PC-3 (cell line): Measurements from ENCODE around the gene NPY5R. TPM values are rescaled to one million over a fixed set of nuclear protein-coding genes. Genes with fewer than 3 reads are reported as not detected.

Source experiments
- ATAC-seq: fragments of 200-7000 bp; cut with Tn5 transposase; 2 replicates; pipeline ENCODE4 v1.9.1; 2020; ENCODE audit warnings: mild to moderate bottlenecking, moderate library complexity
- BruUV-seq: library from RNA; stranded (reverse); fragments of 400-500 nt; replicated peaks from 2 replicates; lab custom pipeline; 2021; lab: Mats Ljungman, UMichigan
- CTCF ChIA-PET: fragments of 300-600 bp; sonication (Branson Sonifier 250); formaldehyde crosslinking; loops from one replicate; lab custom pipeline; 2022; ENCODE audit warnings: antibody characterized with exemption; lab: Charles Lee
- POLR2A ChIA-PET: fragments of 300-600 bp; sonication (Branson Sonifier 250); formaldehyde crosslinking; loops from one replicate; lab custom pipeline; 2022; ENCODE audit warnings: antibody characterized with exemption; ENCODE audit not compliant: unreplicated experiment; lab: Charles Lee
- DNase-seq: peaks from one replicate; pipeline ENCODE4 v3.0.0-alpha.2; 2015
- H2AFZ ChIP-seq: fragments of 300-600 bp; sonication (generic); 2 replicates; pipeline ENCODE4 v1.6.0; 2016; ENCODE audit warnings: antibody characterized with exemption, low read length
- H3F3A ChIP-seq: fragments of 300-600 bp; sonication (generic); one replicate; pipeline ENCODE4 v1.6.0; 2017; ENCODE audit warnings: antibody characterized with exemption, low read length, control low read depth, mild to moderate bottlenecking; ENCODE audit not compliant: unreplicated experiment
- H3K27ac ChIP-seq: fragments of 300-600 bp; sonication (generic); 2 replicates; pipeline ENCODE4 v1.5.1; 2016; ENCODE audit warnings: mild to moderate bottlenecking, low read length
- H3K27me3 ChIP-seq: fragments of 300-600 bp; sonication (generic); 2 replicates; pipeline ENCODE4 v1.6.1; 2016; ENCODE audit warnings: low read length, mixed read lengths
- H3K36me3 ChIP-seq: fragments of 300-600 bp; sonication (generic); 2 replicates; pipeline ENCODE4 v1.6.1; 2016; ENCODE audit warnings: low read depth, mixed run types, low read length, mixed read lengths
- H3K4me1 ChIP-seq: fragments of 300-600 bp; sonication (generic); 2 replicates; pipeline ENCODE4 v1.5.1; 2016; ENCODE audit warnings: low read length; ENCODE audit not compliant: insufficient read depth
- H3K4me2 ChIP-seq: fragments of 300-600 bp; sonication (generic); 2 replicates; pipeline ENCODE4 v1.6.0; 2016; ENCODE audit warnings: low read length
- H3K4me3 ChIP-seq: fragments of 300-600 bp; sonication (generic); 2 replicates; pipeline ENCODE4 v1.5.1; 2016; ENCODE audit warnings: mild to moderate bottlenecking, low read length, mixed read lengths
- H3K79me2 ChIP-seq: fragments of 300-600 bp; sonication (generic); 2 replicates; pipeline ENCODE4 v1.6.1; 2017; ENCODE audit warnings: low read length, mixed read lengths
- H3K9ac ChIP-seq: fragments of 300-600 bp; sonication (generic); 2 replicates; pipeline ENCODE4 v1.6.0; 2016; ENCODE audit warnings: mild to moderate bottlenecking, low read length
- H3K9me2 ChIP-seq: fragments of 300-600 bp; sonication (generic); replicated peaks from 2 replicates; pipeline ENCODE4 v1.6.1; 2016; ENCODE audit warnings: mixed run types, low read length, mixed read lengths
- H3K9me3 ChIP-seq: fragments of 300-600 bp; sonication (generic); 2 replicates; pipeline ENCODE4 v1.6.1; 2016; ENCODE audit warnings: low read length, mixed read lengths
- H4K20me1 ChIP-seq: fragments of 300-600 bp; sonication (generic); 2 replicates; pipeline ENCODE4 v1.6.1; 2016; ENCODE audit warnings: low read length, mixed read lengths
- CTCF ChIP-seq: fragments of 300-600 bp; sonication (generic); conservative IDR thresholded peaks from 2 replicates; pipeline ENCODE4 v1.5.1; 2017; ENCODE audit warnings: antibody characterized with exemption, low read depth, mild to moderate bottlenecking, low read length
- EZH2 ChIP-seq: fragments of 300-600 bp; sonication (generic); IDR thresholded peaks from one replicate; pipeline ENCODE4 v1.6.1; 2017; ENCODE audit warnings: antibody characterized with exemption, mild to moderate bottlenecking, low read length; ENCODE audit not compliant: unreplicated experiment
- EZH2phosphoT487 ChIP-seq: fragments of 300-600 bp; sonication (generic); IDR thresholded peaks from 2 replicates; pipeline ENCODE4 v1.6.1; 2018; ENCODE audit warnings: mild to moderate bottlenecking, antibody characterized with exemption, low read length, borderline replicate concordance
- intact Hi-C: fragments of 100-400 bp; cut with micrococcal nuclease; formaldehyde crosslinking; loops from 2 replicates; pipeline ENCODE4 v1.9.0; 2023
- total RNA-seq: library from RNA; depleted of rRNA; stranded (reverse); fragments of >200 nt; gene quantifications from 2 replicates; pipeline ENCODE4 v1.2.3, GENCODE V29; 2014

NPY5R gene
- total RNA-seq, 1 experiment from 2014 or later = not detected

DNA sequence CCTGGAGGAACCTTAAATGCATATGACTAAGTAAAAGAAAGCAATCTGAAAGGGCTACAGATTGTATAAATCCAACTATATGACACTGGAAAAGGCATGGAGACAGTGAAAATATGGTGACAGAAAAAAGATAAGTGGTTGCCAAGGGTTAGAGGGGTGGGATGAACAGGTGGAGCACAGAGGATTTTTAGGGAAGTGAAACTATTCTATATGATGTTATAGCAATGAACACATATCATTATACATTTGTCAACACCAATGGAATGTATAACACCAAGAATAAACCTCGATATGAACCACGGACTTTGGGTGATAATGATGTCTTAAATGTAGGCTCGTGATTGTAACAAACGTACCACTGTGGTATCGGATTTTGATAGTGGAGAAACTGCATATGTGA, 40.7 kb downstream of the NPY5R start:
- ChIA-PET CTCF (no interaction called here), POLR2A (no interaction called here)
- peaks cover 21% of the 10 kb centered on the region for H3K4me1 ChIP-seq
- no TSS peak for BruUV-seq
- no peaks in the 10 kb centered on the region for H3F3A ChIP-seq
- H3K9me2 ChIP-seq = no peaks in the 10 kb centered on the region
- peak overlapping the region; percentile 66; the same call in 1 of the 2 replicates for H3K4me2 ChIP-seq
- intact Hi-C loops = no loop called here
- H3K27me3 ChIP-seq = no peaks in the 10 kb centered on the region
- peak overlapping the region; percentile 35; the same call in 1 of the 2 replicates for H3K4me3 ChIP-seq
- peak overlapping the region; percentile 78 for H3K27ac ChIP-seq
- TF ChIP-seq CTCF (no peak), EZH2 (no peak), EZH2phosphoT487 (no peak)
- H3K79me2 ChIP-seq = no peaks in the 10 kb centered on the region
- H3K36me3 ChIP-seq = no peaks in the 10 kb centered on the region
- DNase-seq (no peak), ATAC-seq (no peak)
- no peaks in the 10 kb centered on the region for H3K9me3 ChIP-seq
- no peak overlapping the region for H3K9ac ChIP-seq
- H2AFZ ChIP-seq = no peak overlapping the region
- no peaks in the 10 kb centered on the region for H4K20me1 ChIP-seq

GRCh38 chr4:163384926-163385325, 41.2 kb downstream of the NPY5R start:
- ATAC-seq (peak; percentile 65), DNase-seq (peak; percentile 50)
- Histone ChIP-seq H3K4me1 (peaks cover 21% of the 10 kb centered on the region), H3K9me3 (no peaks in the 10 kb centered on the region), H3K9ac (no peak overlapping the region), H3K27ac (peak overlapping the region; percentile 78), H3K9me2 (no peaks in the 10 kb centered on the region), H3F3A (no peaks in the 10 kb centered on the region), H4K20me1 (no peaks in the 10 kb centered on the region), H3K79me2 (no peaks in the 10 kb centered on the region), H3K36me3 (no peaks in the 10 kb centered on the region), H3K4me3 (peak overlapping the region; percentile 35; the same call in 1 of the 2 replicates), H3K4me2 (peak overlapping the region; percentile 66), H3K27me3 (no peaks in the 10 kb centered on the region), H2AFZ (no peak overlapping the region; the same call in 1 of the 2 replicates)
- ChIA-PET POLR2A (no interaction called here), CTCF (interaction anchor here (0.6 to 0.7 kb wide), 2 partner anchors 72 to 109 kb away, joined by 6 to 10 read pairs; no protein-coding TSS in a partner anchor)
- TF ChIP-seq EZH2phosphoT487 (no peak), CTCF (no peak), EZH2 (no peak)
- no TSS peak for BruUV-seq
- intact Hi-C loops = no loop called here

- Histone ChIP-seq H2AFZ (no peak overlapping the region; the same call in 1 of the 2 replicates), H3K9me2 (no peaks in the 10 kb centered on the region), H3K27ac (peak overlapping the region; percentile 78), H3K79me2 (no peaks in the 10 kb centered on the region), H3K9me3 (no peaks in the 10 kb centered on the region), H3F3A (no peaks in the 10 kb centered on the region), H3K27me3 (no peaks in the 10 kb centered on the region), H4K20me1 (no peaks in the 10 kb centered on the region), H3K36me3 (no peaks in the 10 kb centered on the region), H3K9ac (no peak overlapping the region), H3K4me1 (peaks cover 21% of the 10 kb centered on the region), H3K4me2 (peak overlapping the region; percentile 66), H3K4me3 (peak overlapping the region; percentile 35; the same call in 1 of the 2 replicates)
- intact Hi-C loops = no loop called here
- POLR2A ChIA-PET = no interaction called here
- peak; percentile 64 for ATAC-seq
- no TSS peak for BruUV-seq
- DNase-seq = peak; percentile 63
- CTCF ChIA-PET = interaction anchor here (0.6 to 0.7 kb wide), 2 partner anchors 72 to 109 kb away, joined by 6 to 10 read pairs; no protein-coding TSS in a partner anchor
- no peak for TF ChIP-seq EZH2phosphoT487
- no peak for TF ChIP-seq EZH2
- TF ChIP-seq CTCF = no peak
Observed at GRCh38 chr4:163385466-163385865, 41.8 kb downstream of the NPY5R start.
